MCF 10A (cell line): ENCODE measurements around the gene FKBP6. TPM values are rescaled to one million over a fixed set of nuclear protein-coding genes. Genes with fewer than 3 reads are reported as not detected.
A peak's percentile ranks its signal among the peaks of the same experiment; 100 is the strongest.
"Not testable (repeated sequence)": the region's sequence is repeated elsewhere in the genome, so short reads cannot be mapped to it uniquely, and the experiment has no call there.

ENCODE experiments used
- BruUV-seq: library from RNA; stranded (reverse); fragments of 400-500 nt; replicated peaks from 2 replicates; lab custom pipeline; 2021; lab: Mats Ljungman, UMichigan
- CTCF ChIA-PET: fragments of 300-600 bp; sonication (Branson Sonifier 250); formaldehyde crosslinking; extraction: SDS; loops from one replicate; lab custom pipeline; 2021; ENCODE audit warnings: antibody characterized with exemption, inconsistent platforms; lab: Yijun Ruan, JAX
- POLR2A ChIA-PET: fragments of 300-600, 350-650 bp; sonication (Branson Sonifier 250); formaldehyde crosslinking; extraction: SDS; loops from one replicate; lab custom pipeline; 2020; ENCODE audit warnings: antibody characterized with exemption, inconsistent platforms; lab: Yijun Ruan, JAX
- DNase-seq: peaks from one replicate; pipeline ENCODE4 v3.0.0-alpha.2; 2018; ENCODE audit not compliant: unreplicated experiment
- H3K27ac Mint-ChIP-seq: one replicate; pipeline ENCODE4 v1.8.0; 2022; ENCODE audit warnings: mild to moderate bottlenecking, low read depth, mixed read lengths; ENCODE audit not compliant: unreplicated experiment
- H3K27me3 Mint-ChIP-seq: one replicate; pipeline ENCODE4 v1.8.0; 2022; ENCODE audit warnings: mixed read lengths; ENCODE audit not compliant: insufficient read depth, unreplicated experiment
- H3K36me3 Mint-ChIP-seq: one replicate; pipeline ENCODE4 v1.8.0; 2022; ENCODE audit warnings: mild to moderate bottlenecking, moderate library complexity, mixed read lengths; ENCODE audit not compliant: insufficient read depth, unreplicated experiment
- H3K4me1 Mint-ChIP-seq: one replicate; pipeline ENCODE4 v1.8.0; 2022; ENCODE audit warnings: mixed read lengths; ENCODE audit not compliant: insufficient read depth, unreplicated experiment
- H3K4me3 Mint-ChIP-seq: one replicate; pipeline ENCODE4 v1.8.0; 2022; ENCODE audit warnings: mild to moderate bottlenecking, moderate library complexity, mixed read lengths; ENCODE audit not compliant: unreplicated experiment
- H3K9me3 Mint-ChIP-seq: one replicate; pipeline ENCODE4 v1.8.0; 2022; ENCODE audit warnings: mixed read lengths; ENCODE audit not compliant: unreplicated experiment
- intact Hi-C: fragments of 100-400 bp; cut with micrococcal nuclease; formaldehyde crosslinking; loops from 2 replicates; pipeline ENCODE4 v1.14.1; 2022
- total RNA-seq: library from RNA; stranded (reverse); gene quantifications from 2 replicates; pipeline ENCODE4 v1.2.3, GENCODE V29; 2022
- TF ChIP-seq, protein P1 (sequence below): fragments of 200-600 bp; IDR thresholded peaks from one replicate; pipeline ENCODE4 v1.8.0; 2022; ENCODE audit warnings: antibody characterized with exemption, mild to moderate bottlenecking; ENCODE audit not compliant: unreplicated experiment

FKBP6 gene
- total RNA-seq, 1 experiment from 2014 or later, result not detected

DNA sequence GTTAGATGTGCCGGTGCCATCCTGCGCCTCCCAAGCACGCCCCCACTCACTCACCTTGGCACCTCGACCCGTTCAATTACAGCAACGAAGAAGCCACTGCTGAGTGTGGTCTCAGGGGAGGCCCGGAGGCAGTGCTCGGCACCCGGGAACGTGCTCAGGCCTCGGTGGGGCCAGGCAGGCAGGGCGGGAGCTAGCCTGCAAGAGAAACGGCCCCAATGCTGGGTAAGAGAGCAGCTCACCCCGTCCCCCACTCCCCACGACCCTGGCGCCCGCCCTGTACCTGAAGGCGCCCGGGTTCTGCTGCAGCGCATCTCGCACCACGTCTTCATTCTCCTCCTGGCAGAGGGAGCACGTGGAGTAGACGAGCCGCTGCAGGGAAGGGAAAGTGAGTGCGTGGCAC lies 24.4 kb upstream of the FKBP6 start:
- TF ChIP-seq, protein P1, sequence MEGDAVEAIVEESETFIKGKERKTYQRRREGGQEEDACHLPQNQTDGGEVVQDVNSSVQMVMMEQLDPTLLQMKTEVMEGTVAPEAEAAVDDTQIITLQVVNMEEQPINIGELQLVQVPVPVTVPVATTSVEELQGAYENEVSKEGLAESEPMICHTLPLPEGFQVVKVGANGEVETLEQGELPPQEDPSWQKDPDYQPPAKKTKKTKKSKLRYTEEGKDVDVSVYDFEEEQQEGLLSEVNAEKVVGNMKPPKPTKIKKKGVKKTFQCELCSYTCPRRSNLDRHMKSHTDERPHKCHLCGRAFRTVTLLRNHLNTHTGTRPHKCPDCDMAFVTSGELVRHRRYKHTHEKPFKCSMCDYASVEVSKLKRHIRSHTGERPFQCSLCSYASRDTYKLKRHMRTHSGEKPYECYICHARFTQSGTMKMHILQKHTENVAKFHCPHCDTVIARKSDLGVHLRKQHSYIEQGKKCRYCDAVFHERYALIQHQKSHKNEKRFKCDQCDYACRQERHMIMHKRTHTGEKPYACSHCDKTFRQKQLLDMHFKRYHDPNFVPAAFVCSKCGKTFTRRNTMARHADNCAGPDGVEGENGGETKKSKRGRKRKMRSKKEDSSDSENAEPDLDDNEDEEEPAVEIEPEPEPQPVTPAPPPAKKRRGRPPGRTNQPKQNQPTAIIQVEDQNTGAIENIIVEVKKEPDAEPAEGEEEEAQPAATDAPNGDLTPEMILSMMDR, result no peak
- CTCF ChIA-PET, result no interaction called here
- POLR2A ChIA-PET, result no interaction called here

DNA sequence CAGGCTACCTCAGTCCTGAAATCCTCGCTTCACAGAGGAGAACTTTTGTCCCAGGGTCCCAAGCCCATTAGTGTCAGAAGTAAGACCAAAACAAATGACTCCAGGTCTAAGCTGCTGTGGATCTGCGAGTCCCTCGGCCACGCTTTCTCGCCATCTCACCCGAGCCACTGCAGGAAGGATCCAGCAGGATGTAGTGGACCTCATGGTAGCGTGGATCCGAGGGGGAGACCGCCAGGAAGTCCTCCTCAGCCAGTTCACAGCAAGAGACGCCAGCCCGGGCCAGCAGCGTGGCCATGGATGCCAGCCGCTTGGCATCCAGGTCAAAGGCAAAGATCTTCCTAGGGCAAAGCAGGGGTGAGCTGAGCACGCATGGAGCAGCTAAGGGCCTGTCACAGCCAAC lies 23.9 kb upstream of the FKBP6 start:
- BruUV-seq, result no TSS peak
- Mint-ChIP-seq H3K27ac (no peak overlapping the region), H3K4me3 (no peak overlapping the region), H3K4me1 (peaks cover 20% of the 10 kb centered on the region), H3K36me3 (peaks cover 44% of the 10 kb centered on the region), H3K9me3 (no peaks in the 10 kb centered on the region), H3K27me3 (no peaks in the 10 kb centered on the region)
- ChIA-PET CTCF (no interaction called here), POLR2A (no interaction called here)
- DNase-seq, result no peak
- TF ChIP-seq, protein P1, result no peak
- intact Hi-C loops, result no loop called here

More for the DNA sequence above, 24.4 kb upstream of the FKBP6 start:
- H3K27ac Mint-ChIP-seq, result no peak overlapping the region
- no peaks in the 10 kb centered on the region for H3K27me3 Mint-ChIP-seq
- intact Hi-C loops, result no loop called here
- H3K4me1 Mint-ChIP-seq, result peaks cover 20% of the 10 kb centered on the region
- DNase-seq, result no peak
- no TSS peak for BruUV-seq
- H3K4me3 Mint-ChIP-seq, result no peak overlapping the region
- H3K9me3 Mint-ChIP-seq, result no peaks in the 10 kb centered on the region
- peaks cover 44% of the 10 kb centered on the region for H3K36me3 Mint-ChIP-seq

DNA sequence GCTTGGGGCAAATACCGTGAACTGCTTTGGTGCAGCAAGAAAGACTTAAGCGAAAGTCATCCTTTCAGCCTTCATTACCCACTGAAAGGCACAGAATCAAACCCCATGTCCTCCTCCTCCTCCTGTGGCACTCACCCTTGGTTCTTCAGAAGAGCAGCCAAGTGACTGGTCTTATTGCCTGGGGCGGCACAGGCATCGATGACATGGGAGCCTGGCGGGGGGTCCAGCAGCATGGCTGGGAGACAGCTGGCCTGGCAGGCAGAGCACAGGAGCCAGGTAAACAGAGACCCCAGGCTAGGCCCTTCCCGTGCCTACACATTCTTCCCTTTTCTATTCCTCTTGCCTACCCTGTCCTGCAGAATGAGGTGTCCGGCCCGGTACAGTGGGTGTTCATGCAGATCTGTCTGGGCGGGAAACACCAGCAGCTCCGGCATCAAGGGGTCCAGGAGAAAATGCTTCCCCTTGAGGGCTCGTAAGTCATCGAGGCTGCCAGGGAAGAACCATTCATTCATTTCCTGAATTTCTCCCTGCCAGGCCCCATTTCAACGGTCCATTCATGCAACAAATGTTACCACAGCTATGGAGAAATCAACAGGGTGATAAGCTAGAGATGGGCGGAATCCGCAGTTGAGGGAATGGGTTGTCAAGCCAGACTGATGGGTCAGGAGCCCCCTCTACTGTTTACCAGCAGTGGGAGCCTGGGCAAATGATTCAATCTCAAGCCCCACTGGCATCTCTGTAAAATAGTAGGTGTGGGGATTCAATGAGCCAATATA lies 23.2 kb upstream of the FKBP6 start:
- H3K27ac Mint-ChIP-seq, DNase-seq, H3K9me3 Mint-ChIP-seq, H3K4me3 Mint-ChIP-seq, CTCF ChIA-PET, intact Hi-C loops, POLR2A ChIA-PET, H3K27me3 Mint-ChIP-seq, BruUV-seq: not testable (repeated sequence)
- peaks cover 44% of the 10 kb centered on the region for H3K36me3 Mint-ChIP-seq
- H3K4me1 Mint-ChIP-seq, result peaks cover 20% of the 10 kb centered on the region

DNA sequence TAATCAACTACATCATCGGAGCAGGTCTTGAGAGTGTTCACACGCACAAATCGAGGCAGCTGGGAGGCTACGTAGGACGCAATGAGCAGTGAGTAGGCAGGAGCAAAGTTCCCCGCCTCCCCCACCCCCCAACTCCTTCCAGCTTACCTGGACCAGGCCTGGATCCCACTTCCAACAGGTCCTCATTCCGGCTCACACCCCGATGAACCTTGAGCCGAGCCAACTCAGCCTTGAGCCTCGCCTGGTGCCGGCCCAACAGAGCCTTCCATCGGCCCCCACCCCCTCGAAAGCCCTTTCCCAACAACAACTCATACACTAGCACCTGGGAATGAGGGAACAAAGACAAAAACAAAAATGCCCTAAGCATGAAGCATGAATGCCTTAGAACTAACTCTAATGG lies 20.5 kb upstream of the FKBP6 start:
- TF ChIP-seq, protein P1, result no peak
- intact Hi-C loops, result no loop called here
- POLR2A ChIA-PET, result no interaction called here
- H3K27me3 Mint-ChIP-seq, result no peaks in the 10 kb centered on the region
- peak overlapping the region; percentile 24 for H3K27ac Mint-ChIP-seq
- no TSS peak for BruUV-seq
- H3K36me3 Mint-ChIP-seq, result peaks cover 39% of the 10 kb centered on the region
- no peak for DNase-seq
- no peaks in the 10 kb centered on the region for H3K9me3 Mint-ChIP-seq
- peaks cover 20% of the 10 kb centered on the region for H3K4me1 Mint-ChIP-seq
- CTCF ChIA-PET, result no interaction called here
- H3K4me3 Mint-ChIP-seq, result peak overlapping the region; percentile 95
